Vagina (tissue), 2 donors: ENCODE measurements around the gene SOX1. TPM values are rescaled to one million over a fixed set of nuclear protein-coding genes. Genes with fewer than 3 reads are reported as not detected.

Experiments used
- DNase-seq, 2 donors: peaks; one replicate each; pipeline ENCODE4 v3.0.0-alpha.2; 2017; ENCODE audit errors: extremely low spot score in 2 of 2
- H3K27ac ChIP-seq: fragments of 200-600 bp; sonication (generic); one replicate; pipeline ENCODE4 v1.5.1; 2019
- H3K27me3 ChIP-seq: fragments of 200-600 bp; sonication (generic); one replicate; pipeline ENCODE4 v1.5.1; 2019
- H3K36me3 ChIP-seq, 2 donors: fragments of 200-600 bp; sonication (generic); one replicate each; pipeline ENCODE4 v1.5.1; 2017 to 2019
- H3K4me1 ChIP-seq: fragments of 200-600 bp; sonication (generic); one replicate; pipeline ENCODE4 v1.5.1; 2019
- H3K4me3 ChIP-seq, 2 donors: fragments of 200-600 bp; sonication (generic); 1 replicate in 1 of 2; 2 replicates in 1 of 2; pipeline ENCODE4 v1.5.1; 2016 to 2019
- H3K9me3 ChIP-seq: fragments of 200-600 bp; sonication (generic); one replicate; pipeline ENCODE4 v1.5.1; 2019
- CTCF ChIP-seq, 3 experiments: fragments of 450-650 bp in 2 of 3; fragments of 200-600 bp in 1 of 3; sonication (generic) in 1 of 3; IDR thresholded peaks; one replicate each; pipeline ENCODE4 v1.5.1; 2017 to 2019; ENCODE audit warnings: antibody characterized with exemption in 3 of 3, mild to moderate bottlenecking in 2 of 3, moderate library complexity in 2 of 3
- POLR2A ChIP-seq, 2 donors: fragments of 450-650 bp; IDR thresholded peaks; one replicate each; pipeline ENCODE4 v1.6.1; 2017; ENCODE audit warnings: antibody characterized with exemption in 2 of 2, mild to moderate bottlenecking in 2 of 2, moderate library complexity in 2 of 2
- POLR2AphosphoS5 ChIP-seq, 2 donors: sonication (generic); formaldehyde crosslinking; IDR thresholded peaks; one replicate each; pipeline ENCODE4 v1.9.0; 2017; ENCODE audit warnings: antibody characterized with exemption in 2 of 2, mild to moderate bottlenecking in 2 of 2, low read depth in 1 of 2; ENCODE audit not compliant: insufficient read depth in 1 of 2
- intact Hi-C: fragments of 100-400 bp; cut with DNase I; formaldehyde crosslinking; loops from one replicate; pipeline ENCODE4 v1.15.1; 2023
- total RNA-seq: library from RNA; depleted of rRNA; stranded (reverse); fragments of >200 nt; gene quantifications from one replicate; pipeline ENCODE4 v1.2.3, GENCODE V29; 2016

The SOX1 gene
- total RNA-seq, 1 donor from 2014 or later = not detected

- no peaks in the 10 kb centered on the region for H3K4me1 ChIP-seq
- H3K9me3 ChIP-seq = no peaks in the 10 kb centered on the region
- TF ChIP-seq CTCF (IDR thresholded peaks at IDR 0.05) = no peak
- no peak for TF ChIP-seq POLR2AphosphoS5 (IDR thresholded peaks at IDR 0.05; ENCODE audit: insufficient read depth in 1 of 2, low read depth in 1 of 2)
- no peak for TF ChIP-seq POLR2A (IDR thresholded peaks at IDR 0.05)
- no peak for DNase-seq
- no peak overlapping the region for H3K27ac ChIP-seq
- intact Hi-C loops = no loop called here
- no peaks in the 10 kb centered on the region for H3K27me3 ChIP-seq
- H3K36me3 ChIP-seq = no peaks in the 10 kb centered on the region
- no peak overlapping the region for H3K4me3 ChIP-seq
Observed at GRCh38 chr13:112116187-112116950, 49.4 kb downstream of the SOX1 start.

- Histone ChIP-seq H3K4me3 (no peak overlapping the region), H3K36me3 (no peaks in the 10 kb centered on the region), H3K9me3 (no peaks in the 10 kb centered on the region), H3K4me1 (no peaks in the 10 kb centered on the region), H3K27me3 (no peaks in the 10 kb centered on the region), H3K27ac (no peak overlapping the region)
- intact Hi-C loops = no loop called here
- DNase-seq = no peak
- TF ChIP-seq POLR2AphosphoS5 (IDR thresholded peaks at IDR 0.05; ENCODE audit: insufficient read depth in 1 of 2, low read depth in 1 of 2) = no peak
- no peak for TF ChIP-seq CTCF (IDR thresholded peaks at IDR 0.05)
- TF ChIP-seq POLR2A (IDR thresholded peaks at IDR 0.05) = no peak
Observed at GRCh38 chr13:112117258-112117954, 50.5 kb downstream of the SOX1 start.

GRCh38 chr13:112117955-112118302, 51.0 kb downstream of the SOX1 start:
- Histone ChIP-seq H3K4me1 (no peaks in the 10 kb centered on the region), H3K4me3 (no peak overlapping the region), H3K9me3 (no peaks in the 10 kb centered on the region), H3K36me3 (no peaks in the 10 kb centered on the region), H3K27me3 (no peaks in the 10 kb centered on the region), H3K27ac (no peak overlapping the region)
- TF ChIP-seq CTCF (IDR thresholded peaks at IDR 0.05) (no peak), POLR2AphosphoS5 (IDR thresholded peaks at IDR 0.05; ENCODE audit: insufficient read depth in 1 of 2, low read depth in 1 of 2) (no peak), POLR2A (IDR thresholded peaks at IDR 0.05) (no peak)
- intact Hi-C loops = no loop called here
- DNase-seq = no peak

- no peak for DNase-seq
- intact Hi-C loops = no loop called here
- no peaks in the 10 kb centered on the region for H3K4me1 ChIP-seq
- H3K9me3 ChIP-seq = no peaks in the 10 kb centered on the region
- no peaks in the 10 kb centered on the region for H3K36me3 ChIP-seq
- H3K27me3 ChIP-seq = no peaks in the 10 kb centered on the region
- H3K27ac ChIP-seq = no peak overlapping the region
- TF ChIP-seq POLR2A (IDR thresholded peaks at IDR 0.05) (no peak), POLR2AphosphoS5 (IDR thresholded peaks at IDR 0.05; ENCODE audit: insufficient read depth in 1 of 2, low read depth in 1 of 2) (no peak)
- H3K4me3 ChIP-seq = no peak overlapping the region
Observed at GRCh38 chr13:112118451-112119064, 51.6 kb downstream of the SOX1 start.

- Histone ChIP-seq H3K27me3 (no peaks in the 10 kb centered on the region), H3K4me1 (no peaks in the 10 kb centered on the region), H3K9me3 (no peaks in the 10 kb centered on the region), H3K27ac (no peak overlapping the region), H3K36me3 (no peaks in the 10 kb centered on the region), H3K4me3 (no peak overlapping the region)
- intact Hi-C loops = no loop called here
- DNase-seq = no peak
- TF ChIP-seq POLR2AphosphoS5 (IDR thresholded peaks at IDR 0.05; ENCODE audit: insufficient read depth in 1 of 2, low read depth in 1 of 2) (no peak), POLR2A (IDR thresholded peaks at IDR 0.05) (no peak)
Observed at GRCh38 chr13:112119192-112120030, 52.5 kb downstream of the SOX1 start.
